Kidney epithelial cell (primary cell): ENCODE results near the gene CLDN9. TPM values are rescaled to one million over a fixed set of nuclear protein-coding genes. Genes with fewer than 3 reads are reported as not detected.

ENCODE experiments used
- DNase-seq: peaks from one replicate; pipeline ENCODE4 v3.0.0-alpha.2; 2010; ENCODE audit warnings: low read depth
- H3K27me3 ChIP-seq: 2 replicates; pipeline ENCODE4 v1.6.0; 2011; ENCODE audit warnings: low read length; ENCODE audit not compliant: control insufficient read depth, insufficient read depth
- H3K36me3 ChIP-seq: 2 replicates; pipeline ENCODE4 v1.5.1; 2011; ENCODE audit warnings: low read length; ENCODE audit not compliant: control insufficient read depth, insufficient read depth
- H3K4me3 ChIP-seq: 2 replicates; pipeline ENCODE4 v1.5.1; 2011; ENCODE audit warnings: low read depth, mild to moderate bottlenecking, control low read depth, low read length
- total RNA-seq: library from RNA; depleted of rRNA; stranded (reverse); fragments of >200 nt; gene quantifications from 2 replicates; pipeline ENCODE4 v1.2.3, GENCODE V29; 2015
- TF ChIP-seq, protein P1 (sequence below): IDR thresholded peaks from 2 replicates; pipeline ENCODE4 v1.5.1; 2011; ENCODE audit warnings: mild to moderate bottlenecking, moderate library complexity, low read length, control low read depth, inconsistent platforms; ENCODE audit not compliant: insufficient read depth, poor library complexity, severe bottlenecking

CLDN9 gene
- total RNA-seq, 1 donor from 2014 or later: 1.0 TPM

- Histone ChIP-seq H3K36me3 (no peaks in the 10 kb centered on the region), H3K27me3 (peaks cover 2% of the 10 kb centered on the region), H3K4me3 (no peak overlapping the region)
- TF ChIP-seq, protein P1, sequence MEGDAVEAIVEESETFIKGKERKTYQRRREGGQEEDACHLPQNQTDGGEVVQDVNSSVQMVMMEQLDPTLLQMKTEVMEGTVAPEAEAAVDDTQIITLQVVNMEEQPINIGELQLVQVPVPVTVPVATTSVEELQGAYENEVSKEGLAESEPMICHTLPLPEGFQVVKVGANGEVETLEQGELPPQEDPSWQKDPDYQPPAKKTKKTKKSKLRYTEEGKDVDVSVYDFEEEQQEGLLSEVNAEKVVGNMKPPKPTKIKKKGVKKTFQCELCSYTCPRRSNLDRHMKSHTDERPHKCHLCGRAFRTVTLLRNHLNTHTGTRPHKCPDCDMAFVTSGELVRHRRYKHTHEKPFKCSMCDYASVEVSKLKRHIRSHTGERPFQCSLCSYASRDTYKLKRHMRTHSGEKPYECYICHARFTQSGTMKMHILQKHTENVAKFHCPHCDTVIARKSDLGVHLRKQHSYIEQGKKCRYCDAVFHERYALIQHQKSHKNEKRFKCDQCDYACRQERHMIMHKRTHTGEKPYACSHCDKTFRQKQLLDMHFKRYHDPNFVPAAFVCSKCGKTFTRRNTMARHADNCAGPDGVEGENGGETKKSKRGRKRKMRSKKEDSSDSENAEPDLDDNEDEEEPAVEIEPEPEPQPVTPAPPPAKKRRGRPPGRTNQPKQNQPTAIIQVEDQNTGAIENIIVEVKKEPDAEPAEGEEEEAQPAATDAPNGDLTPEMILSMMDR: no peak
- no peak for DNase-seq
Observed at GRCh38 chr16:2982402-2982801, 30.3 kb upstream of the CLDN9 start.

DNA sequence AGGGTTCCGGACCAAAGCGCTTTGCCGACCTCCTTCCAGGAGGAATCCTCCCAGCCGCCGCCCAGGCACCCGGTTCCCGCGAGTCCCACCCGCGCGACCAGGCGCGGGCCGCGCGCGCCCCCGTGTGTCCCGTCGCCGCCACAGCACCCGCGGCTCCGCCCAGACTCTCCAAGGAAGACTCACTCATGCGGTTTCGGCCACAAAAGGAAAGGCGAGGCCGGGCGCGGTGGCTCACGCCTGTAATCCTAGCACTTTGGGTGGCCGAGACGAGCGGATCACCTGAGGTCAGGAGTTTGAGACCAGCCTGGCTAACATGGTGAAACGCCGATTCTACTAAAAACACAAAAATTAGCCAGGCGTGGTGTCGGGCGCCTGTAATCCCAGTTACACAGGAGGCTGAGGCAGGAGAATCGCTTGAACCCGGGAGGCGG is 29.0 kb upstream of the CLDN9 start:
- no peak for DNase-seq
- H3K4me3 ChIP-seq: no peak overlapping the region
- H3K27me3 ChIP-seq: peaks cover 5% of the 10 kb centered on the region
- no peaks in the 10 kb centered on the region for H3K36me3 ChIP-seq
- TF ChIP-seq, protein P1: peak; percentile 33

DNA sequence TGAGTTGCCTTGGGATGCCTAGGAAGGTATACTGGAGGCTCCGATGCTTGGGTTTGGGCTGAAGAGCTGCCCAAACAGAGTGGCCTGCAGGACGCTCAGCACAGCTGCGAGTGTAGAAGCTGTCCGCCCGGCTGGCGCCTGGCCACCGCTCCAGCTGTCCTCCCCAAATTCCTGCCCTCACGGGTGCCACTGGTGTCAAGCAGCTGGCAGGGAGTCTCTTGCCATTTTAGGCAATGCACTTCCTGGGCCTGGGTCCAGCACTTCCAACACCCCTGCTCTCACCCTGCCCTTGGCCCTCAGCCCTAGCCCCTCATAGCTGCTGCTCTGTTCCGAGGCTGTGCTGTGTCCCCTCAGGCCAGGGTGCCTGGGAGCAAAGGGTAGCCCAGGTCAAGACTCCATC is 27.3 kb upstream of the CLDN9 start:
- DNase-seq: no peak
- Histone ChIP-seq H3K4me3 (no peak overlapping the region), H3K27me3 (peaks cover 17% of the 10 kb centered on the region), H3K36me3 (no peaks in the 10 kb centered on the region)
- TF ChIP-seq, protein P1: no peak

DNA sequence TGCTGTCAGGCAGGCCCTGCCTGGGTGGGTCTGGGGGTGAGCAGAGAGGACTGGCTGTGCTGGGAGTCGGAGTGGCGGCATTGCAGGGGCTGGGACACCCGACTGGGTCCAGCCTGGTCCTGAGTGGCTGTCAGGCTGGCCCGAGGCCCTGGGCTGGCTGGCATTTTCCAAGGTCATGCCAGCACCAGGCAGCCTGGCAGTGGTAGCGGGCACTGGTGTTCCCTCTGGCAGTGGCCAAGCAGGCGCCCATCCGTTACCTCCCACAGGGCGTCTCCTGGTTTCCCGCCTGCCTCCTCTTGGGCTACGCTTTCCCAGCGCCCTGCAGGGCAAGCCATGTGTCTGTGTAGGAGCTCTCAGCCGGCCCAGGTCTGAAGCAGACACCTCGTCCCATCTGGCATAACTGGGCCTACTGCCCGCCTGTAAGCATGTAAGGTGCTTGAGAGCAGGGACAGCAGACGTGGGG is 26.8 kb upstream of the CLDN9 start:
- H3K27me3 ChIP-seq: peaks cover 19% of the 10 kb centered on the region
- DNase-seq: no peak
- H3K36me3 ChIP-seq: no peaks in the 10 kb centered on the region
- no peak overlapping the region for H3K4me3 ChIP-seq
- TF ChIP-seq, protein P1: no peak

- DNase-seq: no peak
- H3K4me3 ChIP-seq: no peak overlapping the region
- TF ChIP-seq, protein P1: no peak
- peaks cover 19% of the 10 kb centered on the region for H3K27me3 ChIP-seq
- no peaks in the 10 kb centered on the region for H3K36me3 ChIP-seq
Observed at GRCh38 chr16:2986623-2987188, 26.0 kb upstream of the CLDN9 start.

DNA sequence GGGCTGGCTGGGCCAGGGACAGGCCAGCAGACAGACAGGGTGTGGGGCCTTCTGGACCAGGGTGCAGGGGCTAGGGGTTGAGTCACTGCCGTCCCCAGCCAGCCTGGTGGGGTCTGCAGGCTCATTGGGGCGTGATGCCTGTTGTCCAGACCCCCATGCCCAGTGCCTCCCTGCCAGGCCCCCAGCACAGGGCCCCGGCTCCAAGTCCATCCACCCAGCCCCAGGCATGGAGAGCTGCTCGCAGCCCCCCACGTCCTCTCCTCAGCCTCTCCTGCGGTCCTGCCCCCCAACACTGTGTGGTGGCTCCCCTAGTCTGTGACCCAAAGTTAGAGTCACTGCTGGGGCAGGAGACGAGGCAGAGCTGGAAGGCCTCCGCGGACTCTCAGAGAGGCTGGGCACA is 25.4 kb upstream of the CLDN9 start:
- H3K4me3 ChIP-seq: no peak overlapping the region
- H3K27me3 ChIP-seq: peaks cover 19% of the 10 kb centered on the region
- DNase-seq: no peak
- no peaks in the 10 kb centered on the region for H3K36me3 ChIP-seq
- TF ChIP-seq, protein P1: no peak
